GM23248 (cell line): ENCODE results near the gene MRTFA. TPM values are rescaled to one million over a fixed set of nuclear protein-coding genes. Genes with fewer than 3 reads are reported as not detected.

Experiments
- DNase-seq: peaks from one replicate; pipeline ENCODE4 v3.0.0-alpha.2; 2015
- H2AFZ ChIP-seq: fragments of 200-600 bp; sonication (generic); 2 replicates; pipeline ENCODE4 v1.6.1; 2016; ENCODE audit warnings: antibody characterized with exemption
- H3F3A ChIP-seq: fragments of 200-600 bp; sonication (generic); 2 replicates; pipeline ENCODE4 v1.6.1; 2016; ENCODE audit warnings: mild to moderate bottlenecking, antibody characterized with exemption, mixed run types; ENCODE audit not compliant: insufficient read depth
- H3K27ac ChIP-seq: fragments of 200-600 bp; sonication (generic); 2 replicates; pipeline ENCODE4 v1.5.1; 2016; ENCODE audit warnings: mild to moderate bottlenecking
- H3K27me3 ChIP-seq: fragments of 200-600 bp; sonication (generic); replicated peaks from 2 replicates; pipeline ENCODE4 v1.6.1; 2016; ENCODE audit warnings: mild to moderate bottlenecking; ENCODE audit not compliant: insufficient read depth
- H3K36me3 ChIP-seq: fragments of 200-600 bp; sonication (generic); 2 replicates; pipeline ENCODE4 v1.6.1; 2016; ENCODE audit warnings: low read depth, mild to moderate bottlenecking
- H3K4me1 ChIP-seq: fragments of 200-600 bp; sonication (generic); 2 replicates; pipeline ENCODE4 v1.6.1; 2016; ENCODE audit warnings: mild to moderate bottlenecking; ENCODE audit not compliant: insufficient read depth
- H3K4me2 ChIP-seq: fragments of 200-600 bp; sonication (generic); one replicate; pipeline ENCODE4 v1.6.1; 2016; ENCODE audit warnings: mild to moderate bottlenecking; ENCODE audit not compliant: unreplicated experiment
- H3K4me3 ChIP-seq: fragments of 200-600 bp; sonication (generic); 2 replicates; pipeline ENCODE4 v1.5.1; 2016; ENCODE audit warnings: mild to moderate bottlenecking
- H3K79me2 ChIP-seq: fragments of 200-600 bp; sonication (generic); 2 replicates; pipeline ENCODE4 v1.6.1; 2016; ENCODE audit warnings: mild to moderate bottlenecking; ENCODE audit not compliant: insufficient read depth
- H3K9ac ChIP-seq: fragments of 200-600 bp; sonication (generic); 2 replicates; pipeline ENCODE4 v1.6.1; 2016; ENCODE audit warnings: mild to moderate bottlenecking
- H3K9me2 ChIP-seq: fragments of 200-600 bp; sonication (generic); 2 replicates; pipeline ENCODE4 v1.6.1; 2016; ENCODE audit warnings: mixed run types, mild to moderate bottlenecking, moderate library complexity; ENCODE audit not compliant: insufficient read depth
- H3K9me3 ChIP-seq: fragments of 200-600 bp; sonication (generic); one replicate; pipeline ENCODE4 v1.6.1; 2017; ENCODE audit warnings: low read depth
- H4K20me1 ChIP-seq: fragments of 200-600 bp; sonication (generic); 2 replicates; pipeline ENCODE4 v1.6.0; 2016; ENCODE audit not compliant: insufficient read depth
- EZH2 ChIP-seq: fragments of 200-600 bp; sonication (generic); IDR thresholded peaks from 2 replicates; pipeline ENCODE4 v1.6.1; 2018; ENCODE audit warnings: antibody characterized with exemption, mild to moderate bottlenecking; ENCODE audit not compliant: insufficient read depth, poor library complexity, severe bottlenecking
- EZH2phosphoT487 ChIP-seq: fragments of 200-600 bp; sonication (generic); IDR thresholded peaks from 2 replicates; pipeline ENCODE4 v1.6.1; 2018; ENCODE audit warnings: antibody characterized with exemption, moderate library complexity, mild to moderate bottlenecking, low read depth; ENCODE audit not compliant: insufficient read depth
- WGBS, 2 experiments: methylation state at CpG; one replicate each; pipeline ENCODE4 v1.1.6; 2015 to 2017; ENCODE audit warnings: low lambda C conversion rate in 2 of 2, low coverage in 1 of 2; ENCODE audit errors: missing lambda C conversion rate in 2 of 2; 5-methylcytosine and 5-hydroxymethylcytosine counted together
- in situ Hi-C: fragments of 300-500 bp; cut with MboI; formaldehyde crosslinking; loops from 2 replicates; pipeline ENCODE4 v1.15.0; 2020
- polyA plus RNA-seq: library from polyadenylated mRNA; unstranded; fragments of >200 nt; fragmentation: Nextera tagmentation; extraction: Ambion mirVana; gene quantifications from 2 replicates; pipeline ENCODE4 v1.2.1, GENCODE V29; 2016
- total RNA-seq: library from RNA; depleted of rRNA; stranded (reverse); fragments of >200 nt; shearing (Covaris generic); gene quantifications from 2 replicates; pipeline ENCODE4 v1.2.3, GENCODE V29; 2014

Gene MRTFA
- total and polyA plus RNA-seq, 2 experiments from 2014 or later = 24.2 to 49.2 TPM

DNA sequence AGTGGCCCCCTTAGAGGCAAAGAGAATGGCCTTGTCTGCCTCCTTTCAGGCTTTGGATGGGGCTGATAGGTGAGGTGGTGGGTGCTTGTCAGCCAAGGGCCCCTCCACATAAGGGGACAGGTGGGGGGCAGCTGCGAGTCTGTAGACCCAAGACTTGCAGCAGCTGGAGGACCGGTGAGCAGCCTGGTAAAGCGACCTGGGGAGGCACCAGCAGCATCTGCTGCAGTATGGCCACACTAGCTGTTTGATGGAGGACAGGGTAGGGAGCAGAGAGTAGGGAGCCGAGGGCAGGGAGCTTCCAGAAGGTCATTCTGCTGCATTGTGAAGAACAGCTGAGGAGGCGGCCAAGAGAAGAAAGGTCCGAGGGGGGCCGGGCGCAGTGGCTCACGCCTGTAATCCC lies 16.8 kb upstream of the MRTFA start:
- no peaks in the 10 kb centered on the region for H3K27me3 ChIP-seq
- no peaks in the 10 kb centered on the region for H3K9me2 ChIP-seq
- TF ChIP-seq EZH2 (no peak), EZH2phosphoT487 (no peak)
- no peak for DNase-seq
- peaks cover 32% of the 10 kb centered on the region for H3K4me1 ChIP-seq
- in situ Hi-C loops = no loop called here
- no peak overlapping the region for H2AFZ ChIP-seq
- H3K4me2 ChIP-seq = no peak overlapping the region
- no peak overlapping the region for H3K4me3 ChIP-seq
- WGBS, 2 experiments = 88 to 93% methylated on average over 9 of the region's 9 CpGs
- H3F3A ChIP-seq = peaks cover 21% of the 10 kb centered on the region
- H3K27ac ChIP-seq = no peak overlapping the region
- no peaks in the 10 kb centered on the region for H3K9me3 ChIP-seq
- H3K36me3 ChIP-seq = no peaks in the 10 kb centered on the region
- no peaks in the 10 kb centered on the region for H3K79me2 ChIP-seq
- H4K20me1 ChIP-seq = no peaks in the 10 kb centered on the region
- H3K9ac ChIP-seq = no peak overlapping the region

DNA sequence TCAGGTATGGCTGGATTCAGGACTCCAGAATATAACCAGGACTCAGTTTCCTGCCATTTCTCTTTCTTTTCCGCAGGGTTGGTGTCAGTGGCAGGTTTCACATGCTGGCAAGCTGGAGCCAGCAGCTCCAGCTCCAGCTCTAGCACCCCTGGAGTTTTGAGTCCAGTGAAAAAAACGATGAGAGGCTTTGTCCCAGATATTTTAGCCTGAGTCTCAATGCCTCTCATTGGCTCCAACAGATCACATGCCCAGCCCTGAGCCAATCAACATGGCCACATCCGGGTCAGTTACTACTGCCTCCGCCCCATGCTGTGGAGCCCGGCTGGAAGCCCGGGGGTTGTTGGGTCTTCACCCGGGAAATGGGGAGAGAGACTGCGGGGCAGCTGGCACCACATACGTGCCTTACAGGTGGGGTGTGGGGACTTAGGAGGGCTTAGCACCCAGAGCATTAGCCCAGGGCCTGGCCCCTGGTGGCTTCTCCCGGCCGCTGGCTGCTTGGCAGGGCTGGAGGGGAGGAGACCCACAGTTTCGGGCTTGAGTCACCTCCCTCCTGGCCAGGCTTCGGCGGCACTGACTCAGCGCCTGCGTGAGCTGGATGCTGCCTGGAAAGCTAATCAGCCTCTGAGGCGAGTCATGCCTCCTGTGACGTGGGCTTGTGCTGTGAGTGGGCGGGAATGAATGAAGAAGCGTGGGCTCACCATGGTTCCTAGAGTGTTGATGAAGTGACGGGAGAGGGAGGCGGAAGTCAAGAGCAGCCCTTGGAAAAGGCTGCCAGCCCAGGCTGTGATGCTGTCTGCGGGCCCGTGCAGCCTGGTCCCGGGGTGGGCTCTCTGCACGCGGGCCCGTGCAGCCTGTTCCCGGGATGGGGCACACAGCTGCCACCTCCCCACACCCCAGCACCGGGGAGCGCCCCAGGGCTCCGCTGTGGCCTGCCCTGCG lies 15.3 kb upstream of the MRTFA start:
- TF ChIP-seq EZH2 = no peak
- no peak for TF ChIP-seq EZH2phosphoT487
- WGBS, 2 experiments = 2 to 13% methylated on average over 26 to 33 of the region's 33 CpGs
- Histone ChIP-seq H3K36me3 (no peaks in the 10 kb centered on the region), H3K4me2 (peak overlapping the region; percentile 69), H3K9me3 (no peaks in the 10 kb centered on the region), H4K20me1 (no peaks in the 10 kb centered on the region), H3K4me3 (peak overlapping the region; percentile 76), H3K9me2 (no peaks in the 10 kb centered on the region), H2AFZ (peak overlapping the region; percentile 67), H3K27ac (peak overlapping the region; percentile 97), H3K27me3 (no peaks in the 10 kb centered on the region), H3K9ac (peak overlapping the region; percentile 92), H3F3A (peaks cover 21% of the 10 kb centered on the region), H3K4me1 (peaks cover 32% of the 10 kb centered on the region), H3K79me2 (no peaks in the 10 kb centered on the region)
- in situ Hi-C loops = no loop called here
- peak; percentile 100 for DNase-seq

DNA sequence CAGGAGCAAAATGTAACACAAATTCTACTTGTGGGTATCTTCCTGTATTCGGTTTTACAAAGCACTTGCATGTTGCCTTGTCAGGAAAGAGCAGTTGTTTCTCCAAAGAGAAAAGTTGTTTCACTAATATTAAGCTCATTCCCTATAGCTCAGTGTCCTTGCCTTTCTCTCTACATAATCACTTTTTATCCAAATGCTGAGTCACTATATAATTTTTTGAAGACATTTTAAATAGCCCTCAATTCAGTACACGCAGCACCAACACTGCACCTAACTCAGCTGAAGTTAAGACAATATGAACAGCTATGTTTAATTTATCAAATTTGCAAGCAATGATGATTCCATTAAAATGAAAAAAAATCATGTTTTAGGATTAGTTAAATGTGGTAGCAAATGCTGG lies 14.5 kb upstream of the MRTFA start:
- Histone ChIP-seq H2AFZ (peak overlapping the region; percentile 67), H3K27ac (peak overlapping the region; percentile 97), H3K27me3 (no peaks in the 10 kb centered on the region), H3K4me2 (peak overlapping the region; percentile 69), H3K4me3 (peak overlapping the region; percentile 76), H3K36me3 (no peaks in the 10 kb centered on the region), H3K4me1 (peaks cover 32% of the 10 kb centered on the region), H3F3A (peaks cover 21% of the 10 kb centered on the region), H3K9ac (peak overlapping the region; percentile 92), H3K79me2 (no peaks in the 10 kb centered on the region), H3K9me2 (no peaks in the 10 kb centered on the region), H4K20me1 (no peaks in the 10 kb centered on the region), H3K9me3 (no peaks in the 10 kb centered on the region)
- WGBS, 2 experiments = 44 to 46% methylated on average over 2 of the region's 2 CpGs
- TF ChIP-seq EZH2 = no peak
- no peak for TF ChIP-seq EZH2phosphoT487
- peak; percentile 29 for DNase-seq
- in situ Hi-C loops = no loop called here

GRCh38 chr22:40648386-40648785 lies 11.9 kb upstream of the MRTFA start:
- Histone ChIP-seq H2AFZ (no peak overlapping the region), H3F3A (peaks cover 8% of the 10 kb centered on the region), H3K4me3 (no peak overlapping the region), H3K27me3 (no peaks in the 10 kb centered on the region), H3K9me3 (no peaks in the 10 kb centered on the region), H3K79me2 (no peaks in the 10 kb centered on the region), H4K20me1 (no peaks in the 10 kb centered on the region), H3K4me1 (peaks cover 16% of the 10 kb centered on the region), H3K36me3 (no peaks in the 10 kb centered on the region), H3K9me2 (no peaks in the 10 kb centered on the region), H3K9ac (no peak overlapping the region), H3K27ac (no peak overlapping the region), H3K4me2 (no peak overlapping the region)
- 90% methylated on average over 10 of the region's 10 CpGs for WGBS, 2 experiments
- no peak for TF ChIP-seq EZH2phosphoT487
- no peak for TF ChIP-seq EZH2
- in situ Hi-C loops = loop anchor here (10.0 to 25.0 kb wide), 2 partner anchors 124 to 211 kb away; no protein-coding TSS in a partner anchor
- no peak for DNase-seq
